Naive thymus-derived CD8-positive, alpha-beta T cell (primary cell): ENCODE results near the gene HNF4A. TPM values are rescaled to one million over a fixed set of nuclear protein-coding genes. Genes with fewer than 3 reads are reported as not detected.
A peak's percentile ranks its signal among the peaks of the same experiment; 100 is the strongest.

Experiments used
- ATAC-seq, 2 donors: fragments of 150-1000 bp; cut with Tn5 transposase in 1 of 2; sonication (Bioruptor Pico), chemical (Tn5 transposase) in 1 of 2; 1 replicate in 1 of 2; 2 replicates in 1 of 2; pipeline ENCODE4 v1.10.0; 2021; ENCODE audit warnings: mild to moderate bottlenecking in 2 of 2, moderate library complexity in 2 of 2
- POLR2A ChIA-PET: fragments of 350-600 bp; sonication (Branson Sonifier 250); formaldehyde crosslinking; loops from one replicate; lab custom pipeline; 2021; ENCODE audit warnings: antibody characterized with exemption; lab: Charles Lee
- DNase-seq, 10 donors: peaks; one replicate each; pipeline versions ENCODE4 v3.0.0 to v3.0.0-alpha.2; 2020 to 2022
- H3K27ac Mint-ChIP-seq, 10 donors: one replicate each; pipeline ENCODE4 v1.8.0; 2020 to 2022; ENCODE audit warnings: mild to moderate bottlenecking in 10 of 10, mixed read lengths in 10 of 10, moderate library complexity in 4 of 10, inconsistent platforms in 1 of 10
- H3K27me3 Mint-ChIP-seq, 5 donors: one replicate each; pipeline ENCODE4 v1.8.0; 2021 to 2022; ENCODE audit warnings: mixed read lengths in 5 of 5
- H3K36me3 Mint-ChIP-seq, 3 donors: one replicate each; pipeline ENCODE4 v1.8.0; 2020 to 2022; ENCODE audit warnings: mixed read lengths in 3 of 3, mild to moderate bottlenecking in 2 of 3, inconsistent platforms in 1 of 3
- H3K4me1 Mint-ChIP-seq, 4 donors: one replicate each; pipeline ENCODE4 v1.8.0; 2021 to 2022; ENCODE audit warnings: mixed read lengths in 4 of 4
- H3K4me3 Mint-ChIP-seq, 10 donors: one replicate each; pipeline ENCODE4 v1.8.0; 2020 to 2022; ENCODE audit warnings: mild to moderate bottlenecking in 10 of 10, mixed read lengths in 10 of 10, moderate library complexity in 6 of 10, inconsistent platforms in 1 of 10
- H3K9me3 Mint-ChIP-seq, 9 donors: one replicate each; pipeline ENCODE4 v1.8.0; 2020 to 2022; ENCODE audit warnings: mixed read lengths in 9 of 9, mild to moderate bottlenecking in 3 of 9, inconsistent platforms in 1 of 9, moderate library complexity in 1 of 9
- polyA plus RNA-seq, 3 donors: library from polyadenylated mRNA; unstranded; fragments of 300-500 nt; fragmentation: Illumina TruSeq; gene quantifications; one replicate each; pipeline ENCODE4 v1.2.3, GENCODE V29; 2021
- total RNA-seq, 8 experiments: library from RNA in 2 of 8; stranded (reverse) in 2 of 8; gene quantifications; one replicate each; pipeline ENCODE4 v1.2.3 and lab custom pipeline; 2021 to 2026

Gene HNF4A
- total and polyA plus RNA-seq, 5 experiments from 2014 or later = not detected

GRCh38 chr20:44414346-44414714 is 58.8 kb downstream of the HNF4A start:
- H3K27me3 Mint-ChIP-seq = peaks cover 2 to 29% (median 10%) of the 10 kb centered on the region in 5 donors
- H3K4me3 Mint-ChIP-seq = no peak overlapping the region
- DNase-seq = no peak
- H3K27ac Mint-ChIP-seq = no peak overlapping the region
- no peaks in the 10 kb centered on the region for H3K9me3 Mint-ChIP-seq
- POLR2A ChIA-PET = no interaction called here
- peaks cover 0 to 6% (median 2%) of the 10 kb centered on the region in 4 donors for H3K4me1 Mint-ChIP-seq
- H3K36me3 Mint-ChIP-seq = no peaks in the 10 kb centered on the region
- ATAC-seq = no peak

DNA sequence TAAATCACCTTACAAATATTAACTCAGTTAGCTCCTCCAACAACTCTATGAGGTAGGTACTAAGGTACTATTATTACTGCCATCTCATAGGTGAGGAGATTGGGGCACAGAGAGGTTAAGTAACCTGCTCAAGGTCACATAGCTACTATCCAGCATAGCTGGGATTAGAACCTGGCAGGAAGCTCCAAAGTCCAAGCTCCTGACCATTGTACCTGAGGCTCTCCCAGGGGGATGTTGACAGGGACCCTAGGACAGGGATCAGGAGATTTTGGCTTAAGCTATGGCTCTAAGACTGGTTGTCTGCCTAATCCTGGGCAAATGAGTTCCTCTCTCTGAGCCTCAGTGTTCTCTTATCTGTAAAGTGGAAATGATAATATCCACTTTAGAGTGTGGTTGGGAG is 59.3 kb downstream of the HNF4A start:
- Mint-ChIP-seq H3K36me3 (no peaks in the 10 kb centered on the region), H3K27me3 (peaks cover 2 to 29% (median 10%) of the 10 kb centered on the region in 5 donors), H3K27ac (no peak overlapping the region), H3K4me3 (no peak overlapping the region), H3K4me1 (peaks cover 0 to 6% (median 2%) of the 10 kb centered on the region in 4 donors), H3K9me3 (no peaks in the 10 kb centered on the region)
- DNase-seq (no peak), ATAC-seq (no peak)
- POLR2A ChIA-PET = no interaction called here

DNA sequence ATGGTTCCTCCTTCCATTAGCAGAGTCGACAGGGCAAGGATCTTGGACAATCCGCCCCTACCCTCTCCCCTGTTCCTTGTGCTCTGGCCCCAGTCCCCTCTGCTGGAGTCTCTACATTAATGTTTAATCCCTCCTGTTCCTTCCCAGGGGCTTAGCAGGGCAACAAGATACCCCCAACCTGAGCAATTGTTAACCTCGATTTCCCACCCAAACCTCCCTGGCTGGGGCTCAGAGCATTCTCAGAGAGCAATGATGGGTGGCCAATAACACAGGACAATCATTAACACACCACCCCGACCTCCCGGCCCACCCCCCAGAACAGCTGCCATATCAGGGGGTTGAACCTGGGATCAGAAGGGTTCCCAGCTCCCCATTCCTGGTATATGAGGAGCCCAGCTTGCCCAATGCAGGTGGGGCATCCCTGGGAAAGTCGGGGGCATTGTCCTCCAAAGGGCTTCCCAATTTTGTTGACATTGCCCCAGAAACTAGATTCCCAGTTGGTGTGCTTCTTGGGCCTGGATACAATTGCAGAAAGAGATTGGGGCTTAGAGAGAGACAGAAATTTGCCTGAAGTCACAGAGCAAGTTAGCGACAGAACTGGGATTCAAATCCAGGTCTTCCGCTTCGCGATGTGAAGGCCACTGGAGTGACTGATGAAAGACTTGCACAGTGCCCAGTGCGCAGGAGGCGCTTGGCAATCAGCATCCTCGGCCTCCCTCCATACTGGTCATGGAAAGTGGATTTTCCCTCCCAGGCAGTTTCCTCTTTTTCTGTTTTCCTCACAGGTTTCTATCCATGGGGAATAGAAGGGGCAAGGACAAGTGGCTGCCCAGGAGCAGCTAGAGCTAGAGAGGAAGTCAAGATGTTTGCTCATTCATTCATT is 60.6 kb downstream of the HNF4A start:
- POLR2A ChIA-PET = no interaction called here
- Mint-ChIP-seq H3K27ac (peak overlapping the region in 1 of 10 donors; percentile 38), H3K4me3 (no peak overlapping the region), H3K9me3 (no peaks in the 10 kb centered on the region), H3K27me3 (peaks cover 4 to 29% (median 13%) of the 10 kb centered on the region in 5 donors), H3K36me3 (no peaks in the 10 kb centered on the region), H3K4me1 (peaks cover 0 to 6% (median 2%) of the 10 kb centered on the region in 4 donors)
- ATAC-seq (no peak), DNase-seq (no peak)

DNA sequence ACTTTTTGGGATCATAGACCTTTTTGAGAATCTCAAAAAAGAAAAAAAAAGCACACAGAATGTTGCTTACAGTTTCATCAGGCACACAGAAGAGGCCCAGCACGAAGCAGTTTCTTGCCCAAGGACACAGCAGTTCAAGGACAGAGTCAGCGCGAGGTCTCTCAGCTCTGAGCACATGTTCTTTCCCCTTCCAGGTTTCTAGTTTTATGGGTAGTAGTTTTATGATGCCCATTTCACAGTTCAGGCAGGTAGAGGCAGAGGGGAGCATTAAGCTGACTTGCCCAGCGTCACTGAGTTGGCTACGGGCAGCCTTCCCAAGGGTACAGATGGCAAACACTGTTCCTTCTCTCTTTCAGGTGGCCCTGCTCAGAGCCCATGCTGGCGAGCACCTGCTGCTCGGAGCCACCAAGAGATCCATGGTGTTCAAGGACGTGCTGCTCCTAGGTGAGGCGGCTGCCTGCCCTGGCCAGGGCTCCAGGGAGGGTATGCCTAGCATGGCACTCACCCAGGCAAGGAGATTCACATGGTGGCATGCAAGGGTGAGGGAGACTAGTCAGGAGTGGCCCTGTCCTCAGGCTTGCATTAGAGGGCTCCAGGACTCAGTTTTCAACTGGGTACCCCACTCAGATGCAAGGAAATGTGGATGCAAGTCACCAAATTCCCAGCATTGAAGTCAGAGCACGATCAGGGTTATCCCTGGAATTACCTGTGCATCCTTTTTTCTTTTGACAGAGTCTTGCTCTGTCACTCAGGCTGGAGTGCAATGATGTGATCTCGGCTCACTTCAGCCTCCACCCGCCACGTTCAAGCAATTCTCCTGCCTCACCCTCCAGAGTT is 62.8 kb downstream of the HNF4A start:
- Mint-ChIP-seq H3K36me3 (no peaks in the 10 kb centered on the region), H3K27me3 (peaks cover 4 to 23% (median 11%) of the 10 kb centered on the region in 5 donors)
- ATAC-seq = no peak

DNA sequence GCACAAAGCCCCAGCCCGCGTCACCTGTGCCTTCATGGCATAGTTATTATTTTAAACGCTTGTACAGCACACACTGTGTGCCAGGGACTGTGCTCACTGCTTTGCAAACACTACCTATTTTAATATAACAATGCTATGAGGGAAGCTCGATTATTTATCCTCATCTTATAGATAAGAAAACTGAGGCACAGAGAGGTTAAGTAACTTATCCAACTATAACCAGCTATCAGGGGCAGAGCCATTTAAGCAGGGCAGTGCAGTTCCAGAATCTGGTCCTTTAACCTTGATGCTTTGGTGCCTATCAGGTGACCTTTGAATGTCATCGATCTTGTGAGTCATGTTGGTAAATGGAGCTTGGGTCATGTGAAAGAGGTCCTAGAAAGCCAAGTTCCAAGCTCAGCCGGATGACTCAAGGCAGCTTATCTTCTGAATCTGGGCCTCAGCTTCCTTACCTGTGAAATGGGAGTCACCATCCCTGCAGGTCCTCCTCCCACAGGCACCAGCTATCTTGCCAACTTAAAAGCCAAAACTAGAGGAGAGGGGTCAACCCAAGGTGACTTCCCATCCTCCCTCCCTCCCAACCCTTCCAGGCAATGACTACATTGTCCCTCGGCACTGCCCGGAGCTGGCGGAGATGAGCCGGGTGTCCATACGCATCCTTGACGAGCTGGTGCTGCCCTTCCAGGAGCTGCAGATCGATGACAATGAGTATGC is 63.8 kb downstream of the HNF4A start:
- no peaks in the 10 kb centered on the region for H3K4me1 Mint-ChIP-seq
- no peaks in the 10 kb centered on the region for H3K9me3 Mint-ChIP-seq
- DNase-seq (no peak), ATAC-seq (no peak)
- H3K27ac Mint-ChIP-seq = no peak overlapping the region
- POLR2A ChIA-PET = no interaction called here
- no peaks in the 10 kb centered on the region for H3K36me3 Mint-ChIP-seq
- H3K27me3 Mint-ChIP-seq = peaks cover 5 to 25% (median 14%) of the 10 kb centered on the region in 5 donors
- H3K4me3 Mint-ChIP-seq = no peak overlapping the region

More for the DNA sequence above, 62.8 kb downstream of the HNF4A start:
- H3K4me3 Mint-ChIP-seq = no peak overlapping the region
- no peak for DNase-seq
- POLR2A ChIA-PET = no interaction called here
- H3K9me3 Mint-ChIP-seq = no peaks in the 10 kb centered on the region
- no peaks in the 10 kb centered on the region for H3K4me1 Mint-ChIP-seq
- no peak overlapping the region for H3K27ac Mint-ChIP-seq

DNA sequence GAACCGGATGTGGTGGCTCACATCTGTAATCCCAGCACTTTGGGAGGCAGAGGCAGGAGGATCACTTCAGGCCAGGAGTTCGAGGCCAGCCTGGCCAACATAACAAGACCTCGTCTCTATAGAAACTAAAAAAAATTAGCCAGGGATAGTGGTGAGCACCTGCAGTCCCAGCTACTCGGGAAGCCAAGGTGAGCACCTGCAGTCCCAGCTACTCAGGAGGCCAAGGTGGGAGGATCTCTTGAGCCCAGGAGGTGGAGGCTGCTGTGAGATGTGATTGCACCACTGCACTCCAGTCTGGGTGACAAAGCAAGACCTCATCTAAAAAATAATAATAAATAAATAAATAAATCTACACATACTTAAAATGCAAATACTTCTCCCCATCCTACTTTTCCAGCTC is 65.0 kb downstream of the HNF4A start:
- H3K4me1 Mint-ChIP-seq = no peaks in the 10 kb centered on the region
- ATAC-seq (no peak), DNase-seq (no peak)
- no peak overlapping the region for H3K27ac Mint-ChIP-seq
- H3K36me3 Mint-ChIP-seq = no peaks in the 10 kb centered on the region
- H3K9me3 Mint-ChIP-seq = no peaks in the 10 kb centered on the region
- H3K4me3 Mint-ChIP-seq = no peak overlapping the region
- POLR2A ChIA-PET = no interaction called here
- peaks cover 2 to 25% (median 7%) of the 10 kb centered on the region in 5 donors for H3K27me3 Mint-ChIP-seq

DNA sequence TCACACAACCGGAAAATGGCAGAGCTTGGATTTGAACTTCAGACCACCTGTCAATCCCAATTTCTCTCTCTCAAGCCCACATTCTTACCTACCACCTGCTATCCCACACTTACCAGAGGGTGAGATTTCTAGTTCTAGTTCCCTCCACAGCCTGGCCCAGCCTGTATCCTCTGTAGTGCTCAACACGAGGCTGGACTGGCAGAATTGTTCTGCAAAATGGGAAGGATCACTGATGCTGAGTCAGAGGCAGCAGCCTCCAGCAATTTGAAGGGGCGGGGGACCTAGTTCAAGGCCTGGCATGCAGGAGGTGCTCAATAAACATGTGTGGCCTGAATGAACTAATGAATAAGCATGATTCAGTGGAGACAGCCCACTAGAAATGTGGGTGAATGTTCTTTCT is 66.6 kb downstream of the HNF4A start:
- Mint-ChIP-seq H3K9me3 (no peaks in the 10 kb centered on the region), H3K4me1 (no peaks in the 10 kb centered on the region), H3K4me3 (no peak overlapping the region), H3K27me3 (peaks cover 0 to 21% (median 6%) of the 10 kb centered on the region in 5 donors), H3K27ac (no peak overlapping the region), H3K36me3 (no peaks in the 10 kb centered on the region)
- no peak for ATAC-seq
- POLR2A ChIA-PET = no interaction called here
- DNase-seq = no peak

GRCh38 chr20:44423480-44423879 is 68.0 kb downstream of the HNF4A start:
- ATAC-seq (no peak), DNase-seq (no peak)
- Mint-ChIP-seq H3K27me3 (peaks cover 0 to 21% (median 6%) of the 10 kb centered on the region in 5 donors), H3K9me3 (no peaks in the 10 kb centered on the region), H3K4me1 (no peaks in the 10 kb centered on the region), H3K27ac (no peak overlapping the region), H3K4me3 (no peak overlapping the region), H3K36me3 (no peaks in the 10 kb centered on the region)
- POLR2A ChIA-PET = no interaction called here

GRCh38 chr20:44424039-44424495 is 68.6 kb downstream of the HNF4A start:
- peaks cover 0 to 21% (median 6%) of the 10 kb centered on the region in 5 donors for H3K27me3 Mint-ChIP-seq
- H3K27ac Mint-ChIP-seq = peak overlapping the region in 1 of 10 donors; percentile 29
- no peaks in the 10 kb centered on the region for H3K4me1 Mint-ChIP-seq
- POLR2A ChIA-PET = interaction anchor here (0.6 kb wide), 1 partner anchor 12 kb away, joined by 3 read pairs; no protein-coding TSS in a partner anchor
- no peak for DNase-seq
- no peak overlapping the region for H3K4me3 Mint-ChIP-seq
- no peak for ATAC-seq
- no peaks in the 10 kb centered on the region for H3K36me3 Mint-ChIP-seq
- no peaks in the 10 kb centered on the region for H3K9me3 Mint-ChIP-seq

DNA sequence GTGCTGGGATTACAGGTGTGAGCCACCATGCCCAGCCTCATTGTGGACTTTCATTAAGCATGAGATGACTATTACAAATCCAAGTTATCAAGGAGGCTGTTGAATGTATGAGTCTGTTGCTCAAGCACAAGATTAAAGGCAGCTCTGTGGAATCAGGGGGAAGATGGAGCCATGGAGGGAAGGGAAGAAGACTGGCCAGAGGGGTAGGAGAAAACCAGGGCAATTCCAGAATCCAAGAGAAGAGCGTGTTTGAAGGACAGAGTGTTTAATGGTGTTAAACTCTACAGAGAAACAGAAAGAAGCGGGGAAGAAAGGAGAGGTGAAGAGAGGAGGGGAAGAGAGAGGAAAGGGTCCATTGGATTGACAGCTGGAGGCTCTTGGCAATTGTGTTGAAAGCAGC is 70.4 kb downstream of the HNF4A start:
- H3K27me3 Mint-ChIP-seq = peaks cover 5 to 19% (median 6%) of the 10 kb centered on the region in 5 donors
- POLR2A ChIA-PET = no interaction called here
- H3K9me3 Mint-ChIP-seq = no peaks in the 10 kb centered on the region
- H3K36me3 Mint-ChIP-seq = no peaks in the 10 kb centered on the region
- no peak overlapping the region for H3K27ac Mint-ChIP-seq
- ATAC-seq (no peak), DNase-seq (no peak)
- H3K4me1 Mint-ChIP-seq = no peaks in the 10 kb centered on the region
- H3K4me3 Mint-ChIP-seq = no peak overlapping the region

DNA sequence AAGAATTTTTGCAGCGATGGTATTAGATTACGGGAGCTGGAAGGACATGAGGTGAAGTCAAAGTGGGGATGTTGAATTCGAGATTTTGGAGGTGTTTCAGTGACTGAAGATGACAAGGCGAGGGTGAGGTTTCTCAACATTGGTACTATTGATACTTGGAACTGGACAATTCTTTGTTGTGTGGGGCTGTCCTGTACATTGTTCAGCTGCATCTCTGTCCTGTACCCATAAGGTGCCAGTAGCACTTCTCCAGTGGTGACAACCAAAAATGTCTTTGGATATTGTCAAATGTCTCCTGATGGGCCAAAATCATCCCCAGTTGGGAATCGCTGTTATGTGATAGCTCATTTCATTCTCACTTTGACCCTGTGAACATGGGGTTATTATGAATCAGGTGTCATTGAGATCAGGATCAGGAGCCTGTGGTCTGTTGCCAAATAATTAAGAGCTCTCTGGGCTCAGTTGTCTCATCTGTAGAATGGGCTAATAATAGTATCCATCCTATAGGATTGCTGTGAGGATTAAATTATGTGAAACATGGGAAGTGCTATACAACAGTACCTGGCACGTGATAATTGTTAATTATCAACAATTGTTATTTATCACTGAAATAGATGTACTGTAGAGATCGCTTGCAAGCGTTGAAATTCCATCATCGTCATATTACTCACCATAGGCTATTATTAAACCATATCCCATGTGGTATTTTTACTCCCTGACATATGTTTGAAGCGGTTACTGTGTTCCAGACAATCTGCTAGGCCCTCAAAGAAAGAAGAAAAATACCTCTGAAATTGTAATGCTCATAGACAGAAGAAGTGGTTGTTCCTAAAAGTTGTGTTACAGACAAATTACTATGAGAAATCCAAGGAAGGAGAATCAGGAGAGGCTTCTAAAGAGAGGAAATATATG is 71.6 kb downstream of the HNF4A start:
- no peak overlapping the region for H3K4me3 Mint-ChIP-seq

DNA sequence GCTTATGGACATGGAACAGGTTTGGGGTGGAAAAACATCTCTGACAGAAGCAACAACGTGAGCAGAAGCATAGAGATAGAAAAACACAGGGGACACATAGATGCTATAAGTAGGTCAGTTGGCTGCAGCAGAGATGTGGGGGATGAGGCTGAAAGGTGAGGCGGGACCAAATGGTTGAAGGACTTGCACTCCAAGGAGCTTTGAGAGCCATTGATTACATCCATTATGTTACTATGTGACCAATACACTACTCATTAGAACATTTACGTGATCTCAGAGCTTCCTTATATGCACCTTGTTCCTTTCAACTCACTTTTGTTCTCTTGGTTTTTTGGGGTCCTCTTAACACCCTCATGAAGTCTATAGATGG is 72.3 kb downstream of the HNF4A start:
- Mint-ChIP-seq H3K4me1 (no peaks in the 10 kb centered on the region), H3K4me3 (no peak overlapping the region), H3K27me3 (peaks cover 6 to 24% (median 10%) of the 10 kb centered on the region in 5 donors), H3K36me3 (no peaks in the 10 kb centered on the region), H3K9me3 (no peaks in the 10 kb centered on the region), H3K27ac (no peak overlapping the region)
- DNase-seq (no peak), ATAC-seq (no peak)
- POLR2A ChIA-PET = no interaction called here

More for the DNA sequence above, 71.6 kb downstream of the HNF4A start:
- no peak for ATAC-seq
- POLR2A ChIA-PET = no interaction called here
- Mint-ChIP-seq H3K4me1 (no peaks in the 10 kb centered on the region), H3K36me3 (no peaks in the 10 kb centered on the region), H3K9me3 (no peaks in the 10 kb centered on the region), H3K27me3 (peaks cover 3 to 22% (median 6%) of the 10 kb centered on the region in 5 donors), H3K27ac (no peak overlapping the region)
- DNase-seq = no peak
